Measurements from ENCODE around the gene CAPN13.

GRCh38 chr2:30683236-30683956 lies 123.8 kb downstream of the CAPN13 start:
- TF ChIP-seq EZH2phosphoT487 (IDR thresholded peaks at IDR 0.05; ENCODE audit: unreplicated experiment), result no peak
- TF ChIP-seq, protein P1, sequence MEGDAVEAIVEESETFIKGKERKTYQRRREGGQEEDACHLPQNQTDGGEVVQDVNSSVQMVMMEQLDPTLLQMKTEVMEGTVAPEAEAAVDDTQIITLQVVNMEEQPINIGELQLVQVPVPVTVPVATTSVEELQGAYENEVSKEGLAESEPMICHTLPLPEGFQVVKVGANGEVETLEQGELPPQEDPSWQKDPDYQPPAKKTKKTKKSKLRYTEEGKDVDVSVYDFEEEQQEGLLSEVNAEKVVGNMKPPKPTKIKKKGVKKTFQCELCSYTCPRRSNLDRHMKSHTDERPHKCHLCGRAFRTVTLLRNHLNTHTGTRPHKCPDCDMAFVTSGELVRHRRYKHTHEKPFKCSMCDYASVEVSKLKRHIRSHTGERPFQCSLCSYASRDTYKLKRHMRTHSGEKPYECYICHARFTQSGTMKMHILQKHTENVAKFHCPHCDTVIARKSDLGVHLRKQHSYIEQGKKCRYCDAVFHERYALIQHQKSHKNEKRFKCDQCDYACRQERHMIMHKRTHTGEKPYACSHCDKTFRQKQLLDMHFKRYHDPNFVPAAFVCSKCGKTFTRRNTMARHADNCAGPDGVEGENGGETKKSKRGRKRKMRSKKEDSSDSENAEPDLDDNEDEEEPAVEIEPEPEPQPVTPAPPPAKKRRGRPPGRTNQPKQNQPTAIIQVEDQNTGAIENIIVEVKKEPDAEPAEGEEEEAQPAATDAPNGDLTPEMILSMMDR (conservative IDR thresholded peaks at IDR 0.05; ENCODE audit: low read depth in 2 of 2), result no peak
- no peak for TF ChIP-seq EZH2 (IDR thresholded peaks at IDR 0.05; ENCODE audit: low read depth, unreplicated experiment)
- no peak for TF ChIP-seq ZNF114 (CRISPR knock-in tag; IDR thresholded peaks at IDR 0.05)
- no peak for TF ChIP-seq CREB1 (CRISPR knock-in tag; IDR thresholded peaks at IDR 0.05; ENCODE audit: low read depth)
- TF ChIP-seq JUNB (IDR thresholded peaks at IDR 0.05; ENCODE audit: unreplicated experiment), result no peak
- no peak for TF ChIP-seq POLR2AphosphoS5 (IDR thresholded peaks at IDR 0.05; ENCODE audit: low read depth)
- TF ChIP-seq, protein P2, sequence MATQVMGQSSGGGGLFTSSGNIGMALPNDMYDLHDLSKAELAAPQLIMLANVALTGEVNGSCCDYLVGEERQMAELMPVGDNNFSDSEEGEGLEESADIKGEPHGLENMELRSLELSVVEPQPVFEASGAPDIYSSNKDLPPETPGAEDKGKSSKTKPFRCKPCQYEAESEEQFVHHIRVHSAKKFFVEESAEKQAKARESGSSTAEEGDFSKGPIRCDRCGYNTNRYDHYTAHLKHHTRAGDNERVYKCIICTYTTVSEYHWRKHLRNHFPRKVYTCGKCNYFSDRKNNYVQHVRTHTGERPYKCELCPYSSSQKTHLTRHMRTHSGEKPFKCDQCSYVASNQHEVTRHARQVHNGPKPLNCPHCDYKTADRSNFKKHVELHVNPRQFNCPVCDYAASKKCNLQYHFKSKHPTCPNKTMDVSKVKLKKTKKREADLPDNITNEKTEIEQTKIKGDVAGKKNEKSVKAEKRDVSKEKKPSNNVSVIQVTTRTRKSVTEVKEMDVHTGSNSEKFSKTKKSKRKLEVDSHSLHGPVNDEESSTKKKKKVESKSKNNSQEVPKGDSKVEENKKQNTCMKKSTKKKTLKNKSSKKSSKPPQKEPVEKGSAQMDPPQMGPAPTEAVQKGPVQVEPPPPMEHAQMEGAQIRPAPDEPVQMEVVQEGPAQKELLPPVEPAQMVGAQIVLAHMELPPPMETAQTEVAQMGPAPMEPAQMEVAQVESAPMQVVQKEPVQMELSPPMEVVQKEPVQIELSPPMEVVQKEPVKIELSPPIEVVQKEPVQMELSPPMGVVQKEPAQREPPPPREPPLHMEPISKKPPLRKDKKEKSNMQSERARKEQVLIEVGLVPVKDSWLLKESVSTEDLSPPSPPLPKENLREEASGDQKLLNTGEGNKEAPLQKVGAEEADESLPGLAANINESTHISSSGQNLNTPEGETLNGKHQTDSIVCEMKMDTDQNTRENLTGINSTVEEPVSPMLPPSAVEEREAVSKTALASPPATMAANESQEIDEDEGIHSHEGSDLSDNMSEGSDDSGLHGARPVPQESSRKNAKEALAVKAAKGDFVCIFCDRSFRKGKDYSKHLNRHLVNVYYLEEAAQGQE (IDR thresholded peaks at IDR 0.05; ENCODE audit: unreplicated experiment), result no peak
- TF ChIP-seq, protein P3, sequence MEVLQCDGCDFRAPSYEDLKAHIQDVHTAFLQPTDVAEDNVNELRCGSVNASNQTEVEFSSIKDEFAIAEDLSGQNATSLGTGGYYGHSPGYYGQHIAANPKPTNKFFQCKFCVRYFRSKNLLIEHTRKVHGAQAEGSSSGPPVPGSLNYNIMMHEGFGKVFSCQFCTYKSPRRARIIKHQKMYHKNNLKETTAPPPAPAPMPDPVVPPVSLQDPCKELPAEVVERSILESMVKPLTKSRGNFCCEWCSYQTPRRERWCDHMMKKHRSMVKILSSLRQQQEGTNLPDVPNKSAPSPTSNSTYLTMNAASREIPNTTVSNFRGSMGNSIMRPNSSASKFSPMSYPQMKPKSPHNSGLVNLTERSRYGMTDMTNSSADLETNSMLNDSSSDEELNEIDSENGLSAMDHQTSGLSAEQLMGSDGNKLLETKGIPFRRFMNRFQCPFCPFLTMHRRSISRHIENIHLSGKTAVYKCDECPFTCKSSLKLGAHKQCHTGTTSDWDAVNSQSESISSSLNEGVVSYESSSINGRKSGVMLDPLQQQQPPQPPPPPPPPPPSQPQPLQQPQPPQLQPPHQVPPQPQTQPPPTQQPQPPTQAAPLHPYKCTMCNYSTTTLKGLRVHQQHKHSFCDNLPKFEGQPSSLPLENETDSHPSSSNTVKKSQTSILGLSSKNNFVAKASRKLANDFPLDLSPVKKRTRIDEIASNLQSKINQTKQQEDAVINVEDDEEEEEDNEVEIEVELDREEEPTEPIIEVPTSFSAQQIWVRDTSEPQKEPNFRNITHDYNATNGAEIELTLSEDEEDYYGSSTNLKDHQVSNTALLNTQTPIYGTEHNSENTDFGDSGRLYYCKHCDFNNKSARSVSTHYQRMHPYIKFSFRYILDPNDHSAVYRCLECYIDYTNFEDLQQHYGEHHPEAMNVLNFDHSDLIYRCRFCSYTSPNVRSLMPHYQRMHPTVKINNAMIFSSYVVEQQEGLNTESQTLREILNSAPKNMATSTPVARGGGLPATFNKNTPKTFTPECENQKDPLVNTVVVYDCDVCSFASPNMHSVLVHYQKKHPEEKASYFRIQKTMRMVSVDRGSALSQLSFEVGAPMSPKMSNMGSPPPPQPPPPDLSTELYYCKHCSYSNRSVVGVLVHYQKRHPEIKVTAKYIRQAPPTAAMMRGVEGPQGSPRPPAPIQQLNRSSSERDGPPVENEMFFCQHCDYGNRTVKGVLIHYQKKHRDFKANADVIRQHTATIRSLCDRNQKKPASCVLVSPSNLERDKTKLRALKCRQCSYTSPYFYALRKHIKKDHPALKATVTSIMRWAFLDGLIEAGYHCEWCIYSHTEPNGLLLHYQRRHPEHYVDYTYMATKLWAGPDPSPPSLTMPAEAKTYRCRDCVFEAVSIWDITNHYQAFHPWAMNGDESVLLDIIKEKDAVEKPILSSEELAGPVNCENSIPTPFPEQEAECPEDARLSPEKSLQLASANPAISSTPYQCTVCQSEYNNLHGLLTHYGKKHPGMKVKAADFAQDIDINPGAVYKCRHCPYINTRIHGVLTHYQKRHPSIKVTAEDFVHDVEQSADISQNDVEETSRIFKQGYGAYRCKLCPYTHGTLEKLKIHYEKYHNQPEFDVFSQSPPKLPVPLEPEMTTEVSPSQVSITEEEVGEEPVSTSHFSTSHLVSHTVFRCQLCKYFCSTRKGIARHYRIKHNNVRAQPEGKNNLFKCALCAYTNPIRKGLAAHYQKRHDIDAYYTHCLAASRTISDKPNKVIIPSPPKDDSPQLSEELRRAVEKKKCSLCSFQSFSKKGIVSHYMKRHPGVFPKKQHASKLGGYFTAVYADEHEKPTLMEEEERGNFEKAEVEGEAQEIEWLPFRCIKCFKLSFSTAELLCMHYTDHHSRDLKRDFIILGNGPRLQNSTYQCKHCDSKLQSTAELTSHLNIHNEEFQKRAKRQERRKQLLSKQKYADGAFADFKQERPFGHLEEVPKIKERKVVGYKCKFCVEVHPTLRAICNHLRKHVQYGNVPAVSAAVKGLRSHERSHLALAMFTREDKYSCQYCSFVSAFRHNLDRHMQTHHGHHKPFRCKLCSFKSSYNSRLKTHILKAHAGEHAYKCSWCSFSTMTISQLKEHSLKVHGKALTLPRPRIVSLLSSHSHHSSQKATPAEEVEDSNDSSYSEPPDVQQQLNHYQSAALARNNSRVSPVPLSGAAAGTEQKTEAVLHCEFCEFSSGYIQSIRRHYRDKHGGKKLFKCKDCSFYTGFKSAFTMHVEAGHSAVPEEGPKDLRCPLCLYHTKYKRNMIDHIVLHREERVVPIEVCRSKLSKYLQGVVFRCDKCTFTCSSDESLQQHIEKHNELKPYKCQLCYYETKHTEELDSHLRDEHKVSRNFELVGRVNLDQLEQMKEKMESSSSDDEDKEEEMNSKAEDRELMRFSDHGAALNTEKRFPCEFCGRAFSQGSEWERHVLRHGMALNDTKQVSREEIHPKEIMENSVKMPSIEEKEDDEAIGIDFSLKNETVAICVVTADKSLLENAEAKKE (CRISPR knock-in tag; IDR thresholded peaks at IDR 0.05), result no peak
